Osteoblast (primary cell): ENCODE measurements around the gene PSMG3. TPM values are rescaled to one million over a fixed set of nuclear protein-coding genes. Genes with fewer than 3 reads are reported as not detected.
"Not testable (repeated sequence)": the region's sequence is repeated elsewhere in the genome, so short reads cannot be mapped to it uniquely, and the experiment has no call there.

Source experiments
- DNase-seq: peaks from one replicate; pipeline ENCODE4 v3.0.0; 2011; ENCODE audit warnings: low spot score, mixed read lengths; ENCODE audit not compliant: insufficient read length; ENCODE audit errors: missing footprints
- H2AFZ ChIP-seq: 2 replicates; pipeline ENCODE4 v1.6.0; 2011; ENCODE audit warnings: mild to moderate bottlenecking, low read length
- H3K27ac ChIP-seq: 2 replicates; pipeline ENCODE4 v1.5.1; 2011; ENCODE audit warnings: mild to moderate bottlenecking, low read depth, low read length, moderate library complexity
- H3K27me3 ChIP-seq: 2 replicates; pipeline ENCODE4 v1.6.0; 2012; ENCODE audit warnings: mild to moderate bottlenecking, control low read depth, inconsistent platforms, low read length, moderate library complexity; ENCODE audit not compliant: insufficient read depth
- H3K36me3 ChIP-seq: 2 replicates; pipeline ENCODE4 v1.5.1; 2011; ENCODE audit warnings: mild to moderate bottlenecking, low read length, control low read depth, moderate library complexity; ENCODE audit not compliant: insufficient read depth
- H3K4me1 ChIP-seq: 2 replicates; pipeline ENCODE4 v1.5.1; 2011; ENCODE audit warnings: mild to moderate bottlenecking, low read length, control low read depth, moderate library complexity; ENCODE audit not compliant: insufficient read depth
- H3K4me2 ChIP-seq: 2 replicates; pipeline ENCODE4 v1.6.0; 2011; ENCODE audit warnings: mild to moderate bottlenecking, low read length; ENCODE audit not compliant: insufficient read depth
- H3K4me3 ChIP-seq: fragments of 200-600 bp; sonication (generic); 3 replicates; pipeline ENCODE4 v1.5.1; 2012; ENCODE audit warnings: mild to moderate bottlenecking, low read length, inconsistent platforms; ENCODE audit not compliant: insufficient read depth
- H3K79me2 ChIP-seq: 2 replicates; pipeline ENCODE4 v1.6.0; 2012; ENCODE audit warnings: mild to moderate bottlenecking, low read length, control low read depth, inconsistent platforms; ENCODE audit not compliant: insufficient read depth
- H3K9me3 ChIP-seq: 2 replicates; pipeline ENCODE4 v1.5.1; 2011; ENCODE audit warnings: low read depth, low read length, control low read depth
- H4K20me1 ChIP-seq: 2 replicates; pipeline ENCODE4 v1.6.0; 2012; ENCODE audit warnings: mild to moderate bottlenecking, low read length, control low read depth; ENCODE audit not compliant: insufficient read depth
- total RNA-seq: library from RNA; depleted of rRNA; stranded (reverse); fragments of >200 nt; gene quantifications from 2 replicates; pipeline ENCODE4 v1.2.3, GENCODE V29; 2012
- TF ChIP-seq, protein P1 (sequence below): IDR thresholded peaks from 2 replicates; pipeline ENCODE4 v1.5.1; 2011; ENCODE audit warnings: mild to moderate bottlenecking, low read depth, low read length, moderate library complexity; ENCODE audit errors: extremely low read depth

PSMG3 gene
- total RNA-seq, 1 donor, result 38.7 TPM

DNA sequence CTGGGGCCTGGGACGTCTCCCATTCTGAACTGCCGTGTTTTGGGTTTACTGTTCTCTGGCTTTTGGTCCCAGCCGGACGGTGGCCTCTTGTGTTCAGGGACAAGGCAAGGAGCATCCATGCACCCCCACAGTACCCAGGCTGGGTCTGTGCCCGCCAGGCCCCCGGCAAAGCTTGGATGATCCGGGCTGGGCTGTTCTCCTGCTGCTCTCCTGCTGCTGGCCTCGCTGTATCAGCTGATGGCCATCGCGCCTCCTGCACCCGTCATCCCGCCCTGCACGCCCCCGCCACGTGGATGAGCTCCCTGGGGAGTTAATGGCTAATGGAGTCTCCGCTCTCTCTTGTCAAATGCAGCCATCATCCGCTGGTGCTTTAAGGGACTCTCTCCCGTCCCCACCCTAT, 14.9 kb upstream of the PSMG3 start:
- H3K27me3 ChIP-seq, result peaks cover 20% of the 10 kb centered on the region
- DNase-seq, result peak; percentile 59
- TF ChIP-seq, protein P1, sequence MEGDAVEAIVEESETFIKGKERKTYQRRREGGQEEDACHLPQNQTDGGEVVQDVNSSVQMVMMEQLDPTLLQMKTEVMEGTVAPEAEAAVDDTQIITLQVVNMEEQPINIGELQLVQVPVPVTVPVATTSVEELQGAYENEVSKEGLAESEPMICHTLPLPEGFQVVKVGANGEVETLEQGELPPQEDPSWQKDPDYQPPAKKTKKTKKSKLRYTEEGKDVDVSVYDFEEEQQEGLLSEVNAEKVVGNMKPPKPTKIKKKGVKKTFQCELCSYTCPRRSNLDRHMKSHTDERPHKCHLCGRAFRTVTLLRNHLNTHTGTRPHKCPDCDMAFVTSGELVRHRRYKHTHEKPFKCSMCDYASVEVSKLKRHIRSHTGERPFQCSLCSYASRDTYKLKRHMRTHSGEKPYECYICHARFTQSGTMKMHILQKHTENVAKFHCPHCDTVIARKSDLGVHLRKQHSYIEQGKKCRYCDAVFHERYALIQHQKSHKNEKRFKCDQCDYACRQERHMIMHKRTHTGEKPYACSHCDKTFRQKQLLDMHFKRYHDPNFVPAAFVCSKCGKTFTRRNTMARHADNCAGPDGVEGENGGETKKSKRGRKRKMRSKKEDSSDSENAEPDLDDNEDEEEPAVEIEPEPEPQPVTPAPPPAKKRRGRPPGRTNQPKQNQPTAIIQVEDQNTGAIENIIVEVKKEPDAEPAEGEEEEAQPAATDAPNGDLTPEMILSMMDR, result no peak

DNA sequence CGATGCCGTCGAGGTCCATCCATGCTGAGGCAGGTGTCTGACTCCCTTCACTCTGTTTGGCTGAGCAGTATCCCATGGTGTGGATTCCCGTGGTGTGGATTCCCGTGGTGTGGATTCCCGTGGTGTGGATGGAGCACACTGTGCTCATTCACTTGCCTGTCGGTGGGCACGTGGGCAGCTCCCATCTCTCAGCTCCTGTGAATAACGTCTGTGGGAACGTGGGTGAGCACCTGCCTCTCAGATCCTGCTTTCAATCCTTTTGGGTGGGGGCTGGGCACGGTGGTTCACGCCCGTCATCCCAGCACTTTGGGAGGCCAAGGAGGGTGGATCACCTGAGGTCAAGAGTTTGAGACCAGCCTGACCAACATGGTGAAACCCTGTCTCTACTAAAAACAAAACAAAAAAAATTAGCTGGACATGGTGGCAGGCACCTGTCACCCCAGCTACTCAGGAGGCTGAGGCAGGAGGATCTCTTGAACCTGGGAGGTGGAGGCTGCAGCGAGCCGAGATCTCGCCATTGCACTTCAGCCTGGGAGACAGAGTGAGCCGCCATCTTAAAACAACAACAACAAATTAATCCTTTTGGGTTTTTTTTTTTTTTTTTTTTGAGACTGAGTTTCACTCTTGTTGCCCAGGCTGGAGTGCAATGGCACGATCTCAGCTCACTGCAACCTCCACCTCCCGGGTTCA, 13.6 kb upstream of the PSMG3 start:
- not testable (repeated sequence) for DNase-seq, H4K20me1 ChIP-seq, H3K4me3 ChIP-seq, H3K36me3 ChIP-seq, H3K79me2 ChIP-seq, H2AFZ ChIP-seq, H3K4me1 ChIP-seq, H3K27ac ChIP-seq, H3K9me3 ChIP-seq, H3K4me2 ChIP-seq
- peaks cover 20% of the 10 kb centered on the region for H3K27me3 ChIP-seq

More for the DNA sequence above, 14.9 kb upstream of the PSMG3 start:
- H4K20me1 ChIP-seq, result no peaks in the 10 kb centered on the region
- H3K36me3 ChIP-seq, result no peaks in the 10 kb centered on the region
- peaks cover 4% of the 10 kb centered on the region for H3K9me3 ChIP-seq
- no peak overlapping the region for H3K4me3 ChIP-seq
- no peak overlapping the region for H3K4me2 ChIP-seq
- H3K27ac ChIP-seq, result no peak overlapping the region
- no peaks in the 10 kb centered on the region for H3K79me2 ChIP-seq
- H2AFZ ChIP-seq, result no peak overlapping the region
- H3K4me1 ChIP-seq, result no peaks in the 10 kb centered on the region

DNA sequence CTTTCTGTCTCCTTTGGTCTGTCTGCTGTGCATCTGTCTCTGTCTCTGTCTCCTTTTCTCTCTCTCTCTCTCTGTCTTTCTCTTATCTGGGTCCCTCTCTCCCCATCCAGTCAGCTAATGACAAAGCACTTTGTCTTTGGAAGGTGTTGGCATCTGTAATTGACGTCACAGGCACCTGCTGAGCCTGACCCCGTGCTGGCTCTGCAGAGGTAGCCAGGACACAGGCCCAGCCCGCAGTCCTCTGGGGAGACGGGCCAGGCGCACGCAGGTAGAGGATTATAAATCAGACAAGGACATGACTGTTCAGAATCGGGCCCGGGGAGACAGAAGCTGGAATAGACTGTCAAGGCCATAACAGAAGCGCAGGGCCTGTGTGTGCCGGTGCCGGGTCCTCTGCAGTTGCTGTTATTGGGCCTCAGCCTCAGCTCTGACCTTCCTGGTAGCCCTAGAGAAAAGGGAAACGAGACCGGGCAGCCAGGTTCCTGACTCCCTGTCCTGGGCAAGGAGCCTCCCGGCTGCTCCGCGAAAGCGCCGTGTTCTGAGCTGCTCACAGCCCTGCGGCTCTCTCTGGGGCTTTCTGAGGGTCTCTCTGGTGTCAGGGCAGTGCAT, 10.7 kb upstream of the PSMG3 start:
- H2AFZ ChIP-seq, result no peak overlapping the region
- no peaks in the 10 kb centered on the region for H3K4me1 ChIP-seq
- H3K79me2 ChIP-seq, result no peaks in the 10 kb centered on the region
- no peak overlapping the region for H3K27ac ChIP-seq
- no peaks in the 10 kb centered on the region for H3K9me3 ChIP-seq
- DNase-seq, result peak; percentile 78
- TF ChIP-seq, protein P1, result no peak
- H3K27me3 ChIP-seq, result no peaks in the 10 kb centered on the region
- no peaks in the 10 kb centered on the region for H4K20me1 ChIP-seq
- no peak overlapping the region for H3K4me2 ChIP-seq
- H3K36me3 ChIP-seq, result no peaks in the 10 kb centered on the region
- H3K4me3 ChIP-seq, result no peak overlapping the region

DNA sequence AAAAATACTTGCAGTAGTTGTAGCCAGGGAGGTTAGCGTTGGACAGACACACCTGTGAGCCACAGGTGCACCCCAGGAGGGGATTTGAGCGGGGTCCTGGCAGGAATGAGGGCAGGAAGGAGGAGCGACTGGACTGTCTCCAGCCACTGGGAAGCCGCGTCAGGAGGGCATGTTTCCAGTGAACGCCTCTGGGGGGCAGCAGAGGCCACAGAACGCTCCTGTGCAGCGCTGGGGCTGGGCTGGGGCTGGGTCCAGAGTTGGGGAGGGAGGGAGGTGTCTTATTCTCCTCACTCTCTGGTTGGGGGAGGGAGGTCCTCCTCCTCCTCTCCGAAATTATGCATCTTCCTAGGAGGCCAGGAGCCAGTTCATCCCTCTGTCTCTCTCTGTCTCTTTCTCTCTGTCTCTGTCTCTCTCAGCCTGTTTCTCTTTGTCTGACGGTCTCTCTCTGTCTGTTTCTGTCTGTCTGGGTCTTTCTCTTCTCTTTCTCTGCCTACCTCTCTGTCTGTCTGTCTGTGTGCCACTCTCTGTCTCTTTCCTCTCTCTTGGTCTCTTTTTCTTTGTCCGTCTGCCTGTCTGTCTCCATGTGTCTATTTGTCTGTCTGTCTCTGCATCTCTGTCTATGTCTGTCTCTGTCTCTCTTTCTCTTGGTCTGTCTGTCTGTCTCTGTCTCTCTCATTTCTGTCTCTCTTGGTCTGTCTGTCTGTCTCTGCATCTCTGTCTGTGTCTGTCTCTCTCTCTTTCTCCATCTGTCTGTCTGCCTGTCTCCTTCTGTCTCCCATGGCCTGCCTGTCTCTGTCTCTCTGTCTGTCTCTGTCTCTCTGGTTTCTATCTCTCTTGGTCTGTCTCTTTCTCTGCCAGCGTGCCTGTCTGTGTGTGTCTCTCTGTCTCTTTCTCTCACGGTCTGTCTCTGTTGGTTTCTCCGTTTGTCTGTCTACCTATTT, 9.9 kb upstream of the PSMG3 start:
- DNase-seq, result peak; percentile 97

More for the DNA sequence above, 9.9 kb upstream of the PSMG3 start:
- H4K20me1 ChIP-seq, result no peaks in the 10 kb centered on the region
- H2AFZ ChIP-seq, result no peak overlapping the region
- no peaks in the 10 kb centered on the region for H3K79me2 ChIP-seq
- no peak overlapping the region for H3K4me3 ChIP-seq
- TF ChIP-seq, protein P1, result peak; percentile 77
- H3K27me3 ChIP-seq, result no peaks in the 10 kb centered on the region
- H3K9me3 ChIP-seq, result no peaks in the 10 kb centered on the region
- no peaks in the 10 kb centered on the region for H3K4me1 ChIP-seq
- H3K36me3 ChIP-seq, result no peaks in the 10 kb centered on the region
- H3K27ac ChIP-seq, result no peak overlapping the region
- H3K4me2 ChIP-seq, result peak overlapping the region; percentile 9
